ENCODE results near the gene MAPK8IP2.
"Not testable (repeated sequence)": the region's sequence is repeated elsewhere in the genome, so short reads cannot be mapped to it uniquely, and the experiment has no call there.

The MAPK8IP2 gene

GRCh38 chr22:50599816-50600455 is 657 bp upstream of the MAPK8IP2 start:
- DNase-seq (ENCODE audit: low spot score): peak; percentile 93

- peak; percentile 17 for DNase-seq (ENCODE audit: low spot score)
Measured at GRCh38 chr22:50600967-50601668, 525 bp downstream of the MAPK8IP2 start.

- peak; percentile 9 for DNase-seq (ENCODE audit: low spot score)
Measured at GRCh38 chr22:50601669-50602337, 1.2 kb downstream of the MAPK8IP2 start.

GRCh38 chr22:50602338-50602700 is 1.7 kb downstream of the MAPK8IP2 start:
- DNase-seq (ENCODE audit: low spot score): no peak

GRCh38 chr22:50603511-50604255 is 3.1 kb downstream of the MAPK8IP2 start:
- peak; percentile 23 for DNase-seq (ENCODE audit: low spot score)

GRCh38 chr22:50604256-50605001 is 3.8 kb downstream of the MAPK8IP2 start:
- DNase-seq (ENCODE audit: low spot score): no peak

- no peak for DNase-seq (ENCODE audit: low spot score)
Measured at GRCh38 chr22:50605002-50605612, 4.5 kb downstream of the MAPK8IP2 start.

GRCh38 chr22:50605613-50606074 is 5.1 kb downstream of the MAPK8IP2 start:
- DNase-seq (ENCODE audit: low spot score): peak; percentile 11

- peak; percentile 29 for DNase-seq (ENCODE audit: low spot score)
Measured at GRCh38 chr22:50606165-50606945, 5.8 kb downstream of the MAPK8IP2 start.

GRCh38 chr22:50606946-50607658 is 6.5 kb downstream of the MAPK8IP2 start:
- no peak for DNase-seq (ENCODE audit: low spot score)

GRCh38 chr22:50607659-50608020 is 7.0 kb downstream of the MAPK8IP2 start:
- no peak for DNase-seq (ENCODE audit: low spot score)

- DNase-seq (ENCODE audit: low spot score): not testable (repeated sequence)
Measured at GRCh38 chr22:50608058-50608840, 7.7 kb downstream of the MAPK8IP2 start.

GRCh38 chr22:50608996-50609395 is 8.4 kb downstream of the MAPK8IP2 start:
- no peak for DNase-seq (ENCODE audit: low spot score)

GRCh38 chr22:50609599-50609998 is 9.0 kb downstream of the MAPK8IP2 start:
- no peak for DNase-seq (ENCODE audit: low spot score)

GRCh38 chr22:50610041-50610451 is 9.5 kb downstream of the MAPK8IP2 start:
- no peak for DNase-seq (ENCODE audit: low spot score)

GRCh38 chr22:50610581-50610980 is 10.0 kb downstream of the MAPK8IP2 start:
- DNase-seq (ENCODE audit: low spot score): no peak

GRCh38 chr22:50611341-50612060 is 10.9 kb downstream of the MAPK8IP2 start:
- DNase-seq (ENCODE audit: low spot score): no peak

- no peak for DNase-seq (ENCODE audit: low spot score)
Measured at GRCh38 chr22:50612168-50612527, 11.6 kb downstream of the MAPK8IP2 start.
